Measurements from ENCODE around the gene ABLIM2.

- TF ChIP-seq, protein P1, sequence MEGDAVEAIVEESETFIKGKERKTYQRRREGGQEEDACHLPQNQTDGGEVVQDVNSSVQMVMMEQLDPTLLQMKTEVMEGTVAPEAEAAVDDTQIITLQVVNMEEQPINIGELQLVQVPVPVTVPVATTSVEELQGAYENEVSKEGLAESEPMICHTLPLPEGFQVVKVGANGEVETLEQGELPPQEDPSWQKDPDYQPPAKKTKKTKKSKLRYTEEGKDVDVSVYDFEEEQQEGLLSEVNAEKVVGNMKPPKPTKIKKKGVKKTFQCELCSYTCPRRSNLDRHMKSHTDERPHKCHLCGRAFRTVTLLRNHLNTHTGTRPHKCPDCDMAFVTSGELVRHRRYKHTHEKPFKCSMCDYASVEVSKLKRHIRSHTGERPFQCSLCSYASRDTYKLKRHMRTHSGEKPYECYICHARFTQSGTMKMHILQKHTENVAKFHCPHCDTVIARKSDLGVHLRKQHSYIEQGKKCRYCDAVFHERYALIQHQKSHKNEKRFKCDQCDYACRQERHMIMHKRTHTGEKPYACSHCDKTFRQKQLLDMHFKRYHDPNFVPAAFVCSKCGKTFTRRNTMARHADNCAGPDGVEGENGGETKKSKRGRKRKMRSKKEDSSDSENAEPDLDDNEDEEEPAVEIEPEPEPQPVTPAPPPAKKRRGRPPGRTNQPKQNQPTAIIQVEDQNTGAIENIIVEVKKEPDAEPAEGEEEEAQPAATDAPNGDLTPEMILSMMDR (IDR thresholded peaks at IDR 0.05; ENCODE audit: insufficient read depth, low read length, poor library complexity, severe bottlenecking): no peak
- TF ChIP-seq EZH2phosphoT487 (conservative IDR thresholded peaks at IDR 0.05; ENCODE audit: low read length): no peak
Measured at GRCh38 chr4:8136972-8137710, 21.5 kb downstream of the ABLIM2 start.
